Measurements from ENCODE around the gene NR5A1.

Gene NR5A1

DNA sequence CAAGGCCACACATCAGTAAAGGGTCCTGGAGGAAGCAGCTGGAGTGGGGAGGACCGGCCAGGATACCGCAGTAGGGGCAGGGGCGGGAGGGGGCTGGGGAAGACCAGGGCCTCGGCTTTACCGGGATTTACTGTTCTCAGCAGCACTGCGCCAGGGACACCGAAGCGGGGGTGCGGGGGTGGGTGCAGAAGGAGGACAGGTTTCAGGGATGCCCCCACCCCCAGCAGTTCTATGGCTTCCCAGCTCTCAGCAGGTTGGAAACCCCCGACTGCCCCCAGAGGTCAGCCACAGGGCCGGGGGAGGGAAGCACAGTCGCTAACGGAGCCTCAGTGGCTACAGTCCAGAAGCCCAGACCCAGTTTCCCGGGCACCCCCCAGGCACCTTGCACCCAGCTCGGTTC, 21.3 kb downstream of the NR5A1 start:
- no peak for ATAC-seq
- TF ChIP-seq SNAI2 (CRISPR knock-in tag; IDR thresholded peaks at IDR 0.05): no peak
- TF ChIP-seq BACH2 (CRISPR knock-in tag; IDR thresholded peaks at IDR 0.05; ENCODE audit: borderline replicate concordance): no peak
- no peak for TF ChIP-seq ZFP3 (CRISPR knock-in tag; IDR thresholded peaks at IDR 0.05)
- no peak for TF ChIP-seq PPARA (CRISPR knock-in tag; IDR thresholded peaks at IDR 0.05; ENCODE audit: borderline replicate concordance)
- TF ChIP-seq ARNTL (CRISPR knock-in tag; IDR thresholded peaks at IDR 0.05; ENCODE audit: borderline replicate concordance, low read depth): no peak
- TF ChIP-seq ZNF565 (CRISPR knock-in tag; conservative IDR thresholded peaks at IDR 0.05; ENCODE audit: low read depth): no peak
- no peak for TF ChIP-seq OSR1 (CRISPR knock-in tag; IDR thresholded peaks at IDR 0.05)
- no peak for TF ChIP-seq RARB (CRISPR knock-in tag; IDR thresholded peaks at IDR 0.05)
- TF ChIP-seq CSDC2 (CRISPR knock-in tag; IDR thresholded peaks at IDR 0.05): no peak
- no peak for TF ChIP-seq ZNF70 (CRISPR knock-in tag; IDR thresholded peaks at IDR 0.05)

GRCh38 chr9:124485201-124485600, 22.0 kb downstream of the NR5A1 start:
- TF ChIP-seq ZFP3 (CRISPR knock-in tag; IDR thresholded peaks at IDR 0.05) (no peak), PPARA (CRISPR knock-in tag; IDR thresholded peaks at IDR 0.05; ENCODE audit: borderline replicate concordance) (no peak), ZNF565 (CRISPR knock-in tag; conservative IDR thresholded peaks at IDR 0.05; ENCODE audit: low read depth) (no peak), ZC3H10 (CRISPR knock-in tag; IDR thresholded peaks at IDR 0.05) (no peak), TOX (CRISPR knock-in tag; IDR thresholded peaks at IDR 0.05; ENCODE audit: borderline replicate concordance) (no peak), ZNF8 (CRISPR knock-in tag; IDR thresholded peaks at IDR 0.05) (no peak), PATZ1 (CRISPR knock-in tag; IDR thresholded peaks at IDR 0.05; ENCODE audit: borderline replicate concordance) (no peak), ESRRG (CRISPR knock-in tag; IDR thresholded peaks at IDR 0.05) (no peak), POU6F1 (CRISPR knock-in tag; IDR thresholded peaks at IDR 0.05; ENCODE audit: borderline replicate concordance, low read depth) (no peak)
- TF ChIP-seq, protein P1, sequence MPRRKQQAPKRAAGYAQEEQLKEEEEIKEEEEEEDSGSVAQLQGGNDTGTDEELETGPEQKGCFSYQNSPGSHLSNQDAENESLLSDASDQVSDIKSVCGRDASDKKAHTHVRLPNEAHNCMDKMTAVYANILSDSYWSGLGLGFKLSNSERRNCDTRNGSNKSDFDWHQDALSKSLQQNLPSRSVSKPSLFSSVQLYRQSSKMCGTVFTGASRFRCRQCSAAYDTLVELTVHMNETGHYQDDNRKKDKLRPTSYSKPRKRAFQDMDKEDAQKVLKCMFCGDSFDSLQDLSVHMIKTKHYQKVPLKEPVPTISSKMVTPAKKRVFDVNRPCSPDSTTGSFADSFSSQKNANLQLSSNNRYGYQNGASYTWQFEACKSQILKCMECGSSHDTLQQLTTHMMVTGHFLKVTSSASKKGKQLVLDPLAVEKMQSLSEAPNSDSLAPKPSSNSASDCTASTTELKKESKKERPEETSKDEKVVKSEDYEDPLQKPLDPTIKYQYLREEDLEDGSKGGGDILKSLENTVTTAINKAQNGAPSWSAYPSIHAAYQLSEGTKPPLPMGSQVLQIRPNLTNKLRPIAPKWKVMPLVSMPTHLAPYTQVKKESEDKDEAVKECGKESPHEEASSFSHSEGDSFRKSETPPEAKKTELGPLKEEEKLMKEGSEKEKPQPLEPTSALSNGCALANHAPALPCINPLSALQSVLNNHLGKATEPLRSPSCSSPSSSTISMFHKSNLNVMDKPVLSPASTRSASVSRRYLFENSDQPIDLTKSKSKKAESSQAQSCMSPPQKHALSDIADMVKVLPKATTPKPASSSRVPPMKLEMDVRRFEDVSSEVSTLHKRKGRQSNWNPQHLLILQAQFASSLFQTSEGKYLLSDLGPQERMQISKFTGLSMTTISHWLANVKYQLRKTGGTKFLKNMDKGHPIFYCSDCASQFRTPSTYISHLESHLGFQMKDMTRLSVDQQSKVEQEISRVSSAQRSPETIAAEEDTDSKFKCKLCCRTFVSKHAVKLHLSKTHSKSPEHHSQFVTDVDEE (CRISPR knock-in tag; IDR thresholded peaks at IDR 0.05): no peak
- no peak for ATAC-seq

GRCh38 chr9:124483481-124483880, 23.7 kb downstream of the NR5A1 start:
- no peak for ATAC-seq
- TF ChIP-seq POU6F1 (CRISPR knock-in tag; IDR thresholded peaks at IDR 0.05; ENCODE audit: borderline replicate concordance, low read depth): no peak
- TF ChIP-seq GLIS3 (CRISPR knock-in tag; IDR thresholded peaks at IDR 0.05): no peak
- TF ChIP-seq ZC3H10 (CRISPR knock-in tag; IDR thresholded peaks at IDR 0.05): no peak
- no peak for TF ChIP-seq CSDC2 (CRISPR knock-in tag; IDR thresholded peaks at IDR 0.05)
- TF ChIP-seq ISL1 (CRISPR knock-in tag; IDR thresholded peaks at IDR 0.05): no peak
- TF ChIP-seq CSRNP3 (CRISPR knock-in tag; IDR thresholded peaks at IDR 0.05): no peak
- no peak for TF ChIP-seq RARB (CRISPR knock-in tag; IDR thresholded peaks at IDR 0.05)
- no peak for TF ChIP-seq TOX (CRISPR knock-in tag; IDR thresholded peaks at IDR 0.05; ENCODE audit: borderline replicate concordance)
- no peak for TF ChIP-seq ZNF70 (CRISPR knock-in tag; IDR thresholded peaks at IDR 0.05)
- no peak for TF ChIP-seq SNAI2 (CRISPR knock-in tag; IDR thresholded peaks at IDR 0.05)
- no peak for TF ChIP-seq ARNTL (CRISPR knock-in tag; IDR thresholded peaks at IDR 0.05; ENCODE audit: borderline replicate concordance, low read depth)
